Vagina (tissue), 2 donors: ENCODE measurements around the gene CHRNB1.

ENCODE experiments used
- POLR2A ChIP-seq, 2 donors: fragments of 450-650 bp; IDR thresholded peaks; one replicate each; pipeline ENCODE4 v1.6.1; 2017; ENCODE audit warnings: antibody characterized with exemption in 2 of 2, mild to moderate bottlenecking in 2 of 2, moderate library complexity in 2 of 2
- POLR2AphosphoS5 ChIP-seq, 2 donors: sonication (generic); formaldehyde crosslinking; IDR thresholded peaks; one replicate each; pipeline ENCODE4 v1.9.0; 2017; ENCODE audit warnings: antibody characterized with exemption in 2 of 2, mild to moderate bottlenecking in 2 of 2, low read depth in 1 of 2; ENCODE audit not compliant: insufficient read depth in 1 of 2
- TF ChIP-seq, protein P1 (sequence below), 3 experiments: fragments of 450-650 bp in 2 of 3; fragments of 200-600 bp in 1 of 3; sonication (generic) in 1 of 3; IDR thresholded peaks; one replicate each; pipeline ENCODE4 v1.5.1; 2017 to 2019; ENCODE audit warnings: antibody characterized with exemption in 3 of 3, mild to moderate bottlenecking in 2 of 3, moderate library complexity in 2 of 3

- TF ChIP-seq POLR2AphosphoS5 (IDR thresholded peaks at IDR 0.05; ENCODE audit: insufficient read depth in 1 of 2, low read depth in 1 of 2): no peak
- TF ChIP-seq, protein P1, sequence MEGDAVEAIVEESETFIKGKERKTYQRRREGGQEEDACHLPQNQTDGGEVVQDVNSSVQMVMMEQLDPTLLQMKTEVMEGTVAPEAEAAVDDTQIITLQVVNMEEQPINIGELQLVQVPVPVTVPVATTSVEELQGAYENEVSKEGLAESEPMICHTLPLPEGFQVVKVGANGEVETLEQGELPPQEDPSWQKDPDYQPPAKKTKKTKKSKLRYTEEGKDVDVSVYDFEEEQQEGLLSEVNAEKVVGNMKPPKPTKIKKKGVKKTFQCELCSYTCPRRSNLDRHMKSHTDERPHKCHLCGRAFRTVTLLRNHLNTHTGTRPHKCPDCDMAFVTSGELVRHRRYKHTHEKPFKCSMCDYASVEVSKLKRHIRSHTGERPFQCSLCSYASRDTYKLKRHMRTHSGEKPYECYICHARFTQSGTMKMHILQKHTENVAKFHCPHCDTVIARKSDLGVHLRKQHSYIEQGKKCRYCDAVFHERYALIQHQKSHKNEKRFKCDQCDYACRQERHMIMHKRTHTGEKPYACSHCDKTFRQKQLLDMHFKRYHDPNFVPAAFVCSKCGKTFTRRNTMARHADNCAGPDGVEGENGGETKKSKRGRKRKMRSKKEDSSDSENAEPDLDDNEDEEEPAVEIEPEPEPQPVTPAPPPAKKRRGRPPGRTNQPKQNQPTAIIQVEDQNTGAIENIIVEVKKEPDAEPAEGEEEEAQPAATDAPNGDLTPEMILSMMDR (IDR thresholded peaks at IDR 0.05): no peak
- no peak for TF ChIP-seq POLR2A (IDR thresholded peaks at IDR 0.05)
Observed at GRCh38 chr17:7465597-7466275, 20.9 kb downstream of the CHRNB1 start.
